ENCODE measurements around the gene USP36.

The USP36 gene

DNA sequence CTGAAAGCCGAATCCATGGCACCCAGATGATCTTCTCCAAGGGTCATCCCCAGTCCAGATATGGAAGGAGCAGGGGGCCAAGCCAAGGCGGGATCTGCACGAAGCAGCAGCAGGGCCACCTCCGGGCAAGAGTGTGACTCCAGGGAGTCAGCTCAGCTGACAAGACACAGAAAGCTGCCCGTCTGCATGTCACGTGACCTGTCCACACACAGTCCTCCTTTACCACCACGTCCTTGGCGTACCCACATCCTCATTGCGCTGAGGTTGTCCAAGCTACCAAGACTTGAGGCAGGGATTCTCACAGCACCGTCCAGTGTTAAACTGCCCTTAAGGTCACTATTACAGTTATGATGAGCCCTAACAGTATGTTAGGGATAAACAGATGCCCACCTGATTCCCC, 47.2 kb downstream of the USP36 start:
- Histone ChIP-seq H3K9me2 (replicated peaks; ENCODE audit: control insufficient read depth, low read length) (no peaks in the 10 kb centered on the region), H3K4me3 (ENCODE audit: low read length) (no peak overlapping the region), H3F3A (ENCODE audit: control insufficient read depth, insufficient read depth) (0 out of 2 replicates have a peak, but pooled peaks cover 3% of the 10 kb centered on the region), H3K36me3 (ENCODE audit: control insufficient read depth, low read length) (peaks cover 71% of the 10 kb centered on the region), H3K9me3 (ENCODE audit: control insufficient read depth, insufficient read depth, low read length) (no peaks in the 10 kb centered on the region), H3K4me1 (ENCODE audit: control insufficient read depth, low read length) (no peaks in the 10 kb centered on the region), H3K27me3 (ENCODE audit: control insufficient read depth, low read length) (no peaks in the 10 kb centered on the region), H4K20me1 (ENCODE audit: control insufficient read depth, insufficient read depth, low read depth, low read length) (no peaks in the 10 kb centered on the region), H3K4me2 (ENCODE audit: low read length) (no peak overlapping the region), H3K79me2 (ENCODE audit: control insufficient read depth, low read length) (no peaks in the 10 kb centered on the region), H3K27ac (ENCODE audit: low read depth, low read length) (no peak overlapping the region)
- TF ChIP-seq, protein P1, sequence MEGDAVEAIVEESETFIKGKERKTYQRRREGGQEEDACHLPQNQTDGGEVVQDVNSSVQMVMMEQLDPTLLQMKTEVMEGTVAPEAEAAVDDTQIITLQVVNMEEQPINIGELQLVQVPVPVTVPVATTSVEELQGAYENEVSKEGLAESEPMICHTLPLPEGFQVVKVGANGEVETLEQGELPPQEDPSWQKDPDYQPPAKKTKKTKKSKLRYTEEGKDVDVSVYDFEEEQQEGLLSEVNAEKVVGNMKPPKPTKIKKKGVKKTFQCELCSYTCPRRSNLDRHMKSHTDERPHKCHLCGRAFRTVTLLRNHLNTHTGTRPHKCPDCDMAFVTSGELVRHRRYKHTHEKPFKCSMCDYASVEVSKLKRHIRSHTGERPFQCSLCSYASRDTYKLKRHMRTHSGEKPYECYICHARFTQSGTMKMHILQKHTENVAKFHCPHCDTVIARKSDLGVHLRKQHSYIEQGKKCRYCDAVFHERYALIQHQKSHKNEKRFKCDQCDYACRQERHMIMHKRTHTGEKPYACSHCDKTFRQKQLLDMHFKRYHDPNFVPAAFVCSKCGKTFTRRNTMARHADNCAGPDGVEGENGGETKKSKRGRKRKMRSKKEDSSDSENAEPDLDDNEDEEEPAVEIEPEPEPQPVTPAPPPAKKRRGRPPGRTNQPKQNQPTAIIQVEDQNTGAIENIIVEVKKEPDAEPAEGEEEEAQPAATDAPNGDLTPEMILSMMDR (IDR thresholded peaks at IDR 0.05; ENCODE audit: low read depth, low read length, poor library complexity, severe bottlenecking) = no peak
- no peak for TF ChIP-seq EZH2phosphoT487 (IDR thresholded peaks at IDR 0.05; ENCODE audit: borderline replicate concordance, low read length)

DNA sequence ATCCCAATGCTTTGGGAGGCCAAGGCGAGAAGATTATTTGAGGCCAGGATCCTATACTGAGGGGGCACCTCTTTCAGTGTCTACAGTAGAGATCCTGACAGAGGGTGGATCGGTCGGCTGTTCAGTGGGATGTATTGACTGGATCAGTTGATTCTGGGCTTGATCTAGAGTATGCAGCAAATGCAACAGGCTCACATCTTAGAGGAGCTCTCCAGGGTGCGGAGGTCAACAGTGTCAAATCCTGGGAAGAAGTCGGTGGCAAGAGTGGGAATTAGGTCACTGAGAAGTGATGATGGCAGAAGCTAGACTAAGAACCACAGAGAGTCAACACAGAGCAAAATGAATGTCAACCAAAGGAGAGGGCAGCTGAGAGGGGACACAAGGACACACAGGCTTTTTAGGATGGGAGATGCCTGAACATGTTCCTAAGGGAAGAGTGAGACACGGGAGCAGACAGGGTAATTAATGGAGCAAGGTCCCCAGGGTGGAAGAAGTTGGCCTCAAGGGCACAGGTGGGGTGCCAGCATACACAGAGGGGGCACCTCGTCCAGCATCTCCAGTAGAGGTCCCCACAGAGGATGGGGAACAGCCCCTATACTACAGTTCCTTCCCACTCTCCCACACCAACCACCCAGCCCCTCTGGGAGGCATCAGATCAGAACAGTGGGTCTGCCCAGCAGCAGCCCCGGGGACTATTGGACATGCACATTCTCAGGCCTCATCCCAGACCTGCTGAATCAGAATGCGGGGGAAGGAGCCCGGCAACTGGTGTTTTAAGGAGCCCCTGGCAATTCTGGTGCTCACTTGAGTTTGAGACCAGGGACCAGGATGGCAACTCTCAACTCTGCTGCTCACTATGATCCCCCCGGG, 48.5 kb downstream of the USP36 start:
- no peak overlapping the region for H3K4me3 ChIP-seq (ENCODE audit: low read length)
- no peaks in the 10 kb centered on the region for H4K20me1 ChIP-seq (ENCODE audit: control insufficient read depth, insufficient read depth, low read depth, low read length)
- H3K79me2 ChIP-seq (ENCODE audit: control insufficient read depth, low read length) = no peaks in the 10 kb centered on the region
- no peak overlapping the region for H3K27ac ChIP-seq (ENCODE audit: low read depth, low read length)
- H3F3A ChIP-seq (ENCODE audit: control insufficient read depth, insufficient read depth) = 0 out of 2 replicates have a peak, but pooled peaks cover 3% of the 10 kb centered on the region
- no peaks in the 10 kb centered on the region for H3K9me3 ChIP-seq (ENCODE audit: control insufficient read depth, insufficient read depth, low read length)
- no peaks in the 10 kb centered on the region for H3K27me3 ChIP-seq (ENCODE audit: control insufficient read depth, low read length)
- H3K4me1 ChIP-seq (ENCODE audit: control insufficient read depth, low read length) = no peaks in the 10 kb centered on the region
- TF ChIP-seq, protein P1 (IDR thresholded peaks at IDR 0.05; ENCODE audit: low read depth, low read length, poor library complexity, severe bottlenecking) = no peak
- no peak overlapping the region for H3K4me2 ChIP-seq (ENCODE audit: low read length)
- no peaks in the 10 kb centered on the region for H3K9me2 ChIP-seq (replicated peaks; ENCODE audit: control insufficient read depth, low read length)
- H3K36me3 ChIP-seq (ENCODE audit: control insufficient read depth, low read length) = peaks cover 57% of the 10 kb centered on the region

DNA sequence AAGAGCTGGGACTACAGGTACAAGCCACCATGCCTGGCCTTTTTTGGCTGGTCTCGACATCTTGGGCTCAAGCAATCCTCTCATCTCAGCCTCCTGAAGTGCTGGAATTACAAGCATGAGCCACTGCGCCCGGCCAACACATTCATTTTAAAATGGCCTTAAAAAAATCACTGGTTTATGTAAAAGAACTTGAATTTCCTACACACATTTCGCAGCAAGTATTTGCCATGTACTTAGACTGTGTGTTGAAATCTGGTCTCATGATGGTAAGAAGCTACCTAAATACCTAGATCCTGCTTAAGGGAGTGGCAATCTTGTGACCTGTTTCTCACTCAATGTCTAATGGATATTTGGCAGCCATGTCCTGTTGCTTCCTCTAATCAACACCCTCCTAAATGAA, 50.1 kb downstream of the USP36 start:
- no peaks in the 10 kb centered on the region for H3K79me2 ChIP-seq (ENCODE audit: control insufficient read depth, low read length)
- TF ChIP-seq, protein P1 (IDR thresholded peaks at IDR 0.05; ENCODE audit: low read depth, low read length, poor library complexity, severe bottlenecking) = no peak
- no peak for TF ChIP-seq EZH2phosphoT487 (IDR thresholded peaks at IDR 0.05; ENCODE audit: borderline replicate concordance, low read length)
- no peak overlapping the region for H3K4me2 ChIP-seq (ENCODE audit: low read length)
- H3K36me3 ChIP-seq (ENCODE audit: control insufficient read depth, low read length) = peaks cover 42% of the 10 kb centered on the region
- H3K9me3 ChIP-seq (ENCODE audit: control insufficient read depth, insufficient read depth, low read length) = no peaks in the 10 kb centered on the region
- 0 out of 2 replicates have a peak, but pooled peaks cover 3% of the 10 kb centered on the region for H3F3A ChIP-seq (ENCODE audit: control insufficient read depth, insufficient read depth)
- H4K20me1 ChIP-seq (ENCODE audit: control insufficient read depth, insufficient read depth, low read depth, low read length) = no peaks in the 10 kb centered on the region
- H3K27ac ChIP-seq (ENCODE audit: low read depth, low read length) = no peak overlapping the region
- H3K4me1 ChIP-seq (ENCODE audit: control insufficient read depth, low read length) = no peaks in the 10 kb centered on the region
- no peaks in the 10 kb centered on the region for H3K9me2 ChIP-seq (replicated peaks; ENCODE audit: control insufficient read depth, low read length)
- H3K4me3 ChIP-seq (ENCODE audit: low read length) = no peak overlapping the region
- H3K27me3 ChIP-seq (ENCODE audit: control insufficient read depth, low read length) = no peaks in the 10 kb centered on the region
